Stimulated activated naive CD8-positive, alpha-beta T cell treated with anti-CD3 and anti-CD28 coated beads, Interleukin-15, Interleukin-2, amounts not matched to agents 100 U/mL and 50 U/mL, for 24 hours (primary cell): ENCODE measurements around the gene BMPR1B.
A peak's percentile ranks its signal among the peaks of the same experiment; 100 is the strongest.
"Not testable (repeated sequence)": the region's sequence is repeated elsewhere in the genome, so short reads cannot be mapped to it uniquely, and the experiment has no call there.

Experiments used
- ATAC-seq: fragments of 150-1000 bp; cut with Tn5 transposase; one replicate; pipeline ENCODE4 v1.10.0; 2021
- DNase-seq: peaks from one replicate; pipeline ENCODE4 v3.0.0; 2021

The BMPR1B gene

DNA sequence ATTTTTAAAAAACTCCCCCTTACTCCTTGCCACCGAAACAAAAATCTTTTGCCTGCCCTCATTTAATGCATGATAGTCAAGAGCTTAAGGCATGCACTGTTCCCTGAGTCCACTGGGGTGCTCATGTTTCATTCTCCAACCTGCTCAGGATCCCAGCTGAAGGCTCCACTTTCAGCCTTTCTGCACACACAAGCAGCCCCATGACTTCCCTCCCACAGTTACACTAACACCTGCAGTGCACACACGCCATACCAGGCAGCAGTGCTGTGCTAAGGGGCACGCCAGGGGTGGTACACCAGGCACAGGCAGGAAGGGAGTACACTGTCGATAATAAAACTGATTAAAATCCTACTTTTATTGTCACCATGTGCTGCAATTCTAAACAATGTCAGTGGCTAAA lies 385.2 kb downstream of the BMPR1B start:
- no peak for DNase-seq
- ATAC-seq: no peak

DNA sequence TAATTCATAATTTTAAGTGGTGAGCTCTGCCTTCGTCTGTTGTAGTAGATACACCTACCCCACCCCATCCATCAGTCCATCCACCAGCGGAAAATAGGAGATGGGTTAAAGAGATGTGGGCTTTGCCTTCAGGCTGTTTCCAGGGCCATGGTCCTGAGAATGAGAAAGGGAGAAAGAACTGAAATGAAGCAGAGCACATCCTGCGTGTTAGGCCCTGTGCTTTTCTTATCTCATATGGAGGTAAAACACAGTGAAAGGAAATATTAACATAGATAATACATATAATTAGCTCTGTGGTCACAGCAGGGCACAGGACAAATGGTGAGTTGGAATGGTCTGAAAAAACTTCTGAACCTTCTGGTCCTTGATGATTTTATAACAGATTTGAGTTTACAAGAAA lies 393.5 kb downstream of the BMPR1B start:
- no peak for DNase-seq
- ATAC-seq: no peak

DNA sequence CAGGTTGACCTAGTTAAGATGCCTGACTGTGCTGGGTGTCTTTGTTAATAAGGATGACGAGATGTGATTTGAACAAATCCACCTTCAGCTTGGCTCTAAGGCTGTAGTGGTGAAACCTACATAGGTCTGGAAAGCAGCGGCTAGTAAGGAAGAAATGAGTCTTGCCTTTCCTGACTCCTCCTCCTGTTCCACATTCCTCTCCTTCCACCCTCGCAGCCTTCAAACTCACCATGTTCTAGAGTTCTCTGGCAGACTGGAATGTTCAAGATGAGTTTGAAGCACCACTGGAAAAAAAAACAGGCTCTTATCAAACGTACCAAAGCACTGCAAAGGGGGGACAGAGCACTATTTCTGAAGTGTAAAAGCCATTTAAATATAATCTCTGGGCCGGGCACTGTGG lies 395.4 kb downstream of the BMPR1B start:
- no peak for ATAC-seq
- no peak for DNase-seq

DNA sequence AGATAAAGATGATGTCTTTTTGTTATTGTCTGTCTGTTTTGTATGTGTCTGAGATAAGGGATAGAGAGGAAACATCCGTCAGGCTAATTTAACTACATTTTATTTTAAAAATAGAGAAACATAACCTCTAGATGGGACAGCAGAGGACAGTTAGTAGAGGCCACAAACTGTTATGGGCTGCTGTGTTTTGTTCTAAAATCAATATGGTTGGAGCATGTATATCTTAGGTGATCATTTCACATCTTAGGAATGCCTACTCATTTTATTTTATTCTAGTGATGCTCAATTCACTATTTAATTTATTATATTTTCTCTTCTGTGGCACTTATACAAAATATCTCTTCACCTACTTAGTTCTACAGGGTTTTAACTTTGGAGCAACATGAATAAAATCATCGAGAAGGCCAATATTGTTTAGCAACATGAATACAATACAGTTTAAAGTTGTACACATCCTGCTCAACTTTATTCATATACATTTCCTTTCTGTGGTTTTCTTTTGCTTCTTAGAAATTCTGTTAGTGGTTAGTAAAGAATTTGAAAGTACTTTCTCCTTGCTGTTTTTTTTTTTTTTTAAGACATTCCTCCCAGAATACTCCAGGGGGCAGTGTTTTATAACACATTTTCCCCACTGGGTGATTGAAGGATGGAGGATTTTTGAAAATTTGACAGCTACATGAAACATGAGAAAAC lies 398.1 kb downstream of the BMPR1B start:
- no peak for DNase-seq
- peak; percentile 32 for ATAC-seq

DNA sequence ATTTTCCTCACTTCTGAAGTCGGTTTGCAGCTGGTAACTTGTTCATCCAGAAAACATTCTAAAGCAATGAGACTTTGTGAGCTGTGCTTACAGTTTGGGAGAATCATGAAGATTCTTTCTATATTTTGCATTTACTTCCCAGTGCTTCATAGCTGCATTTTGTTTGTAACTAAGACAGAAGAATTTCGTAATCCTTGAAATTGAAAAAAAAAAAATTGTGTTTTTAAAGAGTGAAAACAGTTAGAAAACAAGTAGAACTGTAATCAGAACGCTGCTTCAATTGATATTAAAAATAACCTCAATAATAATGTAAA lies 398.7 kb downstream of the BMPR1B start:
- no peak for ATAC-seq
- DNase-seq: no peak

DNA sequence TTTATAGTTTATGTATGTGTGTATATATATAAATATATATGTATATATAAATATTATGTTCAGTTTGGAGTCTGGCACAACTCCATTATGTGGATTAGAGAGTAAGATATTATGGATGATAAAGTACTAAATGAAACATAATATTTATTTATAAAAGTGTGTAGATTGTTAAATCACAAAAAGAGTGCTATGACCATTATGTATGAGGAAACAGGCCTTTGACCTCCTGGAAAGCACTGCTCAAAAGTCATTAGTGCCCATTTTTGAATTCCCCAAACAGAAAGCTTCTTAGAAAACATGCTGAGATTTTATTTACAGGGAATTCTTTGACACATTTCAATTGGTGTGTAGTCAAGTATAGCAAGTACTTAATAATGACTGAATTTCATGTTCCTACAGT lies 399.8 kb downstream of the BMPR1B start:
- no peak for ATAC-seq
- no peak for DNase-seq

DNA sequence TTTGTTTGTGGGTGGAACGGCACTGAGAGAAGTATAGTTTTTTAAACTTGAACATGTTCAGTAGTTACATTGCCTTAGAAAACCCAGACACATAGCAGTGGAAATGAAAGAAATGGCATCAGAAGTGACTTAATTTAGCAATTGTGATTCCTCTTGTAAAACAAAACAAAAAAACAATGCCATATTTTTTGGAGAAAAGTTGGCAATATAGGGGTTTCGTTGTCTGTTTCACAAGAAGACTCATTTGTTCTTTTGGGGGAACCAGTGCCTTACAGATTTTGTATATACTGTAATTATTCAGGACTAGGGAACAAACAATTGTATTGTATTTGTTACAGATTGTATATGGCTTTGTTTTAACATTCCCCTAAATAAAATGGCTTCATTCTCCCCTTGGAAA lies 400.3 kb downstream of the BMPR1B start:
- no peak for DNase-seq

DNA sequence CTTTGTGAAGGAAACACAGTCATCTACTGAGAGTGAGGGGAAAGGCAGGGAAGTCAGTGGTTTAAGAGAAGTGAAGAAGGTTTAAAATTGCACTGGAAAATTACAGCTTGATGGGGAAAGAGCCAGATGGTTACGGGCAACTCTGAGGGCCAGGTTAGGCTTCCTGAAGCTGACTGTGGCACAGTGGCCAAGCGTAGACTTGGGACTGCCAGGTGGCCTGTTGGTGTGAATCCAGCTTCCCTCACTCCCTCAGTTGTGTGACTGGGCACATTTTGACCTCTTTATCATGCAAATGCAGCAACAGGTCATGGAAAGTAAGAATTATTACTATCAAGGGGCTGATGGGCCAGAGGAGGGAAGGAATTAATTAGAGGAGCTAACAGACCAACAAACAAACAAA lies 400.9 kb downstream of the BMPR1B start:
- no peak for ATAC-seq
- no peak for DNase-seq

More for the DNA sequence above, 400.3 kb downstream of the BMPR1B start:
- no peak for ATAC-seq

DNA sequence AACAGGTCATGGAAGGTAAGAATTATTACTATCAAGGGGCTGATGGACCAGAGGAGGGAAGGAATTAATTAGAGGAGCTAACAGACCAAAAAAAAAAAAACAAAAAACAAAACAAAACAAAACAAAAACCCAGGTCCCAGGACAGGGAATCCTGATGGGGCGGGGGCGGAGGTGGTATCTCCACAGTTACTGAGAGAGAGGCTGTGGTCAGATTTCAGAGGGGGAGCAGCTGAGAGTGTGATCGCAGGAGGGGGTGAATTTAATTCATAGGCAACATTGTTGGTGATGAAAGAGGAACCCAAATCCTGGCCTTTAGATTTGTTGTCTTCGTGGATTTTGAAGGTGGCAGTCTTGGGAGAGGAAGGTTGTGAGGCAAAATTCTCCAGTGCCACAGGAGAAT lies 401.6 kb downstream of the BMPR1B start:
- ATAC-seq (no peak), DNase-seq (no peak)

DNA sequence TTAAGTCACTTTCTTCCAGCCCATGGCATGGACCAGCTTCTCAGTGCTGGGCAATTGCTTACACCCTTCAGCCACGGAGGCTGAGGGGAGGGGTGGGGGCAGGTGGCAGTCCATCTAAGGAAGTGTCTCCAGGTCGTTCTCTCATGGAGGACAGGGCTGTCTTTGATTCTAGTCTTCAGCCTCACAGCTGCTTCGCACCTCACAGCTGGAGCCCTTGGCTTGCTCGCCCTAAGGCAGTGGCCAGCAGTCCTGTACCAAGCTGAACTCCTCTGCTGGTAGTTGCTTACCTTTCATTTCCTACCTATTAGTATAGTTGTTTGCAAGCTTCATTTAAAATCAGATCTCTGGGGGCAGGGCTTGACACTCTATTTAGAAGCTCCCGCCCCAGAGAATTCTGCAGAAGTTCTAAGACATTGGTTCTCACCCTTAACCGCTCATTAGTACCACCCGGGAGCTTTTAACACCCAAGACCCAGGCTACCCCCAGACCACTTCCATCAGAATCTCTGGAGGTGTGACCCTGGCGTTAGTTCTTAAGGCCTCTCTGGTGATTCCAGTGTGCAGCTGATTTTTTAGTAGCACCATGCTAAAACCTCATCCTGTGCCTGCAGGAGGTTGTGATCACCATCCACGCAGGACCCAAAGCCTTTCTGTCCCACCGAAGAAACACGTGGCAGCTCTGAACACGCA lies 404.2 kb downstream of the BMPR1B start:
- ATAC-seq: no peak

DNA sequence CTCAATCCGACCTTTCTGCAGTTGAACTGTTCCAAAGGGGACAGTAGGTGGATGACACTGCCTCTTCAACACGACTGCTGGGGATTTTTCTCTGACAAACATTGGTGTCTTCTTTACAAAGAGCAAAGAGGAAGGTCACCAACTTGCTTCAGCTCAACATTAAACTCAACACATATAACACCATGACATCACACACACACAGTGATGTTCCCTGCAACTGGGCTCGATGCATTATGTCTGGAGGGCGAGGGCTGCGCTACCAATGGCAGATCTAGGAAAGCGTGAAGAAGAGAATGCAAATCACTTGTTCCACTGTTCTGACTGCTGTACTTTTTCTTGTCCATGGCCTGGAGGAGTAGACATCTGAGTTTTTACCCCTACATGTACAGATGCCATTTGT lies 405.1 kb downstream of the BMPR1B start:
- ATAC-seq (no peak), DNase-seq (no peak)

More for the DNA sequence above, 404.2 kb downstream of the BMPR1B start:
- no peak for DNase-seq

DNA sequence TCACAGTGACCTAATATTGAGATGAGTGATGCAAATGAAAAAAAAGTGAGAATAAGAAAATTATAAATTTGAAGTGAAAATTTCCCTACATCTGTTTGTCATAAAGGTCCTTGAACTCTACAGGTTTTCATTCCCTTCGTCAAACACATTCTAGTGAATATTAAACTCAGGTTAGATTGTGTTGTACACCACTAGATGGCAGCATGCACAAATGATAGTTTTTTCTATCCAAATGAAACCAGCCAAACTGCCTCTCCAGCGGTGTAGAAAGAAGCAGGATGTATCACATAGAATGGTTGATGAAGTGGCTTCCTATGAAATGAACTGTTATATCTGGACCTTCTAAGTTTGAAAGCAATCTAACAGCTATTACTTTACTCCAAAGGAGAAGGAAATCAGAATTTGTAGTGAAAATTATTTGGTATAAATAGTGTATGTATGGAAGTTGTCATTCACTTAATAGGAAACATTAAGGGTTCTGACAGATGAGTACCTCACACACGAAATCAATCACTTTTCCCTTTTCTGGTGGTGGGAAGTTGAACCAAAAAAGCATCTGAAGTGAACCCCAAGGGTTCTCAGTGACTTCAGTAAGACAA lies 408.3 kb downstream of the BMPR1B start:
- DNase-seq: no peak

DNA sequence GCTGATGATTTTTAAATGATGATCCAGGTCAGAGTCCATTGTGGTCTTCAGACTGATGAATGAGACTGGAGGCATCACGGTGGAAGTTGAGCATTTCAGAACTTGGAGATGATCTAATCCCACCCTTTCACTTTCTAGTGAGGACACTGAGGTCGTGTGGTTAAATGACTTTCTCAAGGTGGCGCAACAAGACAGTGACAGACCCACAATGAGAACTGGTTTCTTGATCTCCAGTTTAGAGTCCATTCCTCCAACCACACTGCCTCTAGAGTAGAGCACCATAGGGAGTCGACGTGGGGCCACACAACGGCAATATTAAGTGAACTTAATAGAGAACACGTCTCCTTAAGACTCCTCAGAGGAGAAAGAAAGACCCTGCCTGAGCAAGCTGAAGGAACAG lies 410.1 kb downstream of the BMPR1B start:
- ATAC-seq (peak; percentile 52), DNase-seq (no peak)

More for the DNA sequence above, 408.3 kb downstream of the BMPR1B start:
- ATAC-seq: peak; percentile 50

DNA sequence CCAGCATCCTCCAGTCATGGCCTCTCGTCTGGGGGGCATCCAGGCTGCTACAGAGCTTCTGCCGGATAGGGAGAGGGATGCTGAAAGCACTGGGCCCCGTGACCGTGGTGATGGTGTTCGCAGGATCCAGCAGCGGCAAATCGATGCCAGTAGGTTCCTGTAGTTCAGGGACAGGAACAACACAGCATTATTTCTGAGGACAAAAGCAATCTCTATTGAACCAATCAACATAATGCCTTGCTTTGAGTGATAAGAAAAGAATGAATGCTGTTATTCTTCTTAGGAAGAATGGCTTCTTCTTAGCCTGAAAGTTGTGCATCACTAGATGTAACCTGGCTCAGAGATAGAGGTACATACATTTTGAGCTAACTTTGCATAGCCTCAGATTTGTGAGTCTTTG lies 412.4 kb downstream of the BMPR1B start:
- DNase-seq (no peak), ATAC-seq (no peak)

DNA sequence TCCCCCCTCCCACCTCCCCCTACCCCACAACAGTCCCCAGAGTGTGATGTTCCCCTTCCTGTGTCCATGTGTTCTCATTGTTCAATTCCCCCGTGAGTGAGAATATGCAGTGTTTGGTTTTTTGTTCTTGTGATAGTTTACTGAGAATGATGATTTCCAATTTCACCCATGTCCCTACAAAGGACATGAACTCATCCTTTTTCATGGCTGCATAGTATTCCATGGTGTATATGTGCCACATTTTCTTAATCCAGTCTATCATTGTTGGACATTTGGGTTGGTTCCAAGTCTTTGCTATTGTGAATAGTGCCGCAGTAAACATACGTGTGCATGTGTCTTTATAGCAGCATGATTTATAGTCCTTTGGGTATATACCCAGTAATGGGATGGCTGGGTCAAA lies 413.6 kb downstream of the BMPR1B start:
- not testable (repeated sequence) for DNase-seq, ATAC-seq

DNA sequence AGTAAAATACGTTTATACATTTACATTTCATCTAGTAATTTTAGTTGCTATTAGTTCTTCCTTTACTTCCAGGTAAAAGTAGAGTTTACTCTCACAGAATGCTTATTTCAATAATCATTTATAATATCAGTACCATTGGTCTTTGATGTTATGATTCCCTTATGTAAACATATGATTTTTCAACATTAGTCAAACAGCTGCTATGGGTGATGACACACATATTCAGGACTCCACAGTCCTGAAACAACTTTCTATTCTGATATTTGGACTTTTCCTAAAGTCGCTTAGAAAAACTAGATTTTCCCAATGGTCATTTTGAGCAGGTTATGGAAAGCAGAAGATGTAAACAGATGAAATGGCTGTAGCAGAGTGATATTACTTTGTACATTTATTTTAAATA lies 421.2 kb downstream of the BMPR1B start:
- DNase-seq: no peak
- no peak for ATAC-seq

DNA sequence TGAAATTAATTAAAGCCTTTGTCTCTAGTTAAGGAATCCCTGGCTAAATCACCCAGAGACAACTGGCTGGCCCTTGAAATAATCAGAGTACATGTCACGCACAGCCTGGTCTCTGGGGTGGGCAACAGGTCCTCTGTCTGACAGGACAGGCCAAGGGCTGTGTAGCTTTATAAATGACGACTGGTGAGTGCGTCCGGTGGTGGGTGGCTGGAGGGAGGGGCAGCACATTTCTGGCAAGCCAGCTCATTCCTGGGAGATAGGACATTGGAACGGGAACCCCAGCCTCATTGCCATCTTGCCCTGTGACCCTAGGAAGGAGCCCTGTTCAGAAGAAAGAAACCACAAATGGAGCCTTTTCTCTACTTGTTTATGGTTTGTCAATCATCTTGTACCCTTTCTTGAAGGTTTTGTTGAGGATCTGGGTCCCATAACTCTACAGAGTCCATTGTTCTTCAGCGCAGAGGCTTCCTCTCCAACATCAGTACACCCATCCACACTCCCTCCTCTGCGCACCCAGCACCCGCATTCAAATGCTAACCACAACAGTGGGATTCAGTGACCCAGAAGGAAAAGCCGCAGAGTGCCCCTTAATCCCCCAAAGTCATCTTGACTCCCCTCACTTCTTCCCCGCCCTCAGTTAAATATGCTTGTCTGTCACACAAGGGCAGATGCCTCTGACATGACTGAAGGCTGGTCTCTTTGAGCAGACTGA lies 422.9 kb downstream of the BMPR1B start:
- no peak for ATAC-seq
- no peak for DNase-seq

DNA sequence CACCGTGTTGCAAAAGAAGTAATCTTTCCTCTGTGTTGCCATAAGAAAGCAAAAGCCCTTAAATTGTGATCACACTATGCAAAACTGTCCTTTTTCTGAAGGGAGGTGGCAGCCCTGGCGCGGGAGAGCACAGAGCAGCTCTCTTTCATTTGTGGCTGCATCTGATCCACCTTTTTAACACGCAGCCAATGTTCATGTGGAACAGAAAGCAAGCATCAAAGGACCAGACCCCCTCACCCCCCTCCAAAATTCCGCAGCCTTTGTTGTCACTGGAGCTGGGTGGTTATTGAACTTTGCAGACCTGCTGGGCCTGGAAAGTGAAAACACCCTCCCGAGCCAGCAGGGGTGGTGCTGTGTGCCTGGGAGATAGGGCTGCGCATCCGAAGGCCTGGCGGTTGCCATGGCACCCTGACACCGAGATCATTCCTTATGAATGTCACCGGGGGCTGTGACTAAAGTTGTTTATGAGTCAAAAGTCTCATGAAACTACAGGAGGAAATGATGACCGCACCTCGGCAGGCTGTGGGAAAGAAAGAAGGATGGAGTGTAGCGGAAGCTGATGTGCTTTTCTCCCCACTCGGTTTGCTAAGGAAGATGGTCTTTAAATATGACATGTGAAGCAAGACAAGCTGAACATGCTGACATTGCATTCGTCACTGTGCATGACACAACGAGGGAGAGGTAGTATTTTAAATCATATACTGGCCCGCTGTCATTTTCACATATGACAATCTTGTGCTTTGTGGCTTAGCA lies 423.7 kb downstream of the BMPR1B start:
- ATAC-seq (peak; percentile 23), DNase-seq (no peak)

DNA sequence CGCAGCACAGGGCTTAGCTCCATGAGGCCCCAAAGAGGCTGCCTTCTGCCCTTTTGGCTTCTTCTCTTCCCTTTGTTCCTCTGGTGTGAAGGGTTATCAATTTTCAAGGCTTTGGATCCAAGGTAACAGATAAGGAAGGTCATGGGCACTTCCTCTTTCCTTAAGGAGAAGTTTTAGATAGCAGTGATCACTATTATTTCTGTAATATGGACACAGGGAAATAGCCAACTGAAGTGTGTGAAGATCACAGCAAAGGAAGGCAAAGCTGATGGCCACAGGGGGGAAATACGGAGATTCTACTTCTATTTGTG lies 424.2 kb downstream of the BMPR1B start:
- ATAC-seq: no peak
- no peak for DNase-seq

DNA sequence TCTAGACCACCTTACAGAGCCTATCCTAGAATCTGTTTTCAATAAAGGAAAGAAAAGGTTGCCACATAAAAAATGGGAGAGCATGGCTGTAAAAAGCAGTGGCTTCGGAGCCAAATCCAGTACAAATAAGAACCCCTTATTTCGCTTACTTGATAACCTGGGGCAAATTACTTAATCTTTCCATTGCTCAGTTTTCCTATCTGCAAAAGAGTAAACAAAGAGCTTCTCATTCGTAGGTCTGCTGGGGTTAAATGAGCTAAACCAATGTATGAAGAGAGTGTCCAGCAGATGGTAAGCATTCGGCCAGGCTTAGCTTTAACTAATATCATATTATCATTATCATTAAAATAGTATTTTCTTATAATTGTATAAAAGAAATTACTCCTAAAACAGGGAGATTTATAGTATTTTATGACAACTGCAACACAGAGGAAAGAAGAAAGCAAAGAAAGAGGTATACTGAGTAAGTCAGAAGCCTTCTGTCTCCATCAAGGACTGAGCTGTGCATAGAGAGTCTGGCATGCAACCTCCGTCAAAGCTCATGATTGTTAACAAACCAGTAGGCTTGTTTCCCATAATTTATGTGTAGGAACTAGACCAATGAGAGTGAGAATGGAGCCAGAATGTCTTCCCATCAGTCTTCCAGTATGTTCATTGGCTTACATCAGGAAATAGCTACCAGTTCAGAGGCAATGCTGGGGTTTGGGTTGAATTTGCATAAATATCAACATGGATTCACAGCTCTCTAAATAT lies 426.1 kb downstream of the BMPR1B start:
- ATAC-seq (no peak), DNase-seq (no peak)

DNA sequence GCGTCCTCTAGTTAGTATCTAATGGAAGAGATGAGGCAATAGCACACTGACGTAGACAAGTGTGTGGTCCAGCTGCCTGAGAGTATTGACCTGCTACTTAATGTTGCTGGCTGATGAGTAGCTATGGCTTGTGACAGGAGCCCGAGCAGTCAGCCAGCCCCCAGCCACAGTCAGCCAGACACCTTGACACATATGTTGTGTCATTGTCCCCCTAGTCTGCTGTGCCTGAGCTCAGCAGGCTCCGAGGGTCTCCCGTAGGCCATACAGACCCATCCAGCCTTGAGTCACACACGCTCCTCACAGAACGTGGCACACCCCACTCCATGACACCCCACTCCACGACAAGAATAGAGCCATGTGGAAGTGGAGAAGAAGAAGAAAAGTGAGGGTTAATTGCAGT lies 428.9 kb downstream of the BMPR1B start:
- no peak for DNase-seq

More for the DNA sequence above, 428.9 kb downstream of the BMPR1B start:
- ATAC-seq: no peak
